C4-2B (cell line): Measurements from ENCODE around the gene PARP1.
"Not testable (repeated sequence)": the region's sequence is repeated elsewhere in the genome, so short reads cannot be mapped to it uniquely, and the experiment has no call there.

Experiments
- H3K27ac ChIP-seq: fragments of 450-650 bp; 2 replicates; pipeline ENCODE4 v1.5.1; 2017
- CTCF ChIP-seq: fragments of 450-650 bp; conservative IDR thresholded peaks from 2 replicates; pipeline ENCODE4 v1.5.1; 2017; ENCODE audit warnings: mild to moderate bottlenecking
- ZFX ChIP-seq: fragments of 450-650 bp; IDR thresholded peaks from 2 replicates; pipeline ENCODE4 v1.6.1; 2017

PARP1 gene

GRCh38 chr1:226349081-226349480 is 58.8 kb downstream of the PARP1 start:
- TF ChIP-seq CTCF, result no peak
- no peak for TF ChIP-seq ZFX
- H3K27ac ChIP-seq, result no peak overlapping the region

- H3K27ac ChIP-seq, result no peak overlapping the region
Measured at GRCh38 chr1:226344441-226345259, 63.2 kb downstream of the PARP1 start.

GRCh38 chr1:226342656-226343055 is 65.2 kb downstream of the PARP1 start:
- no peak overlapping the region for H3K27ac ChIP-seq
- TF ChIP-seq ZFX, result no peak
- no peak for TF ChIP-seq CTCF

More at GRCh38 chr1:226344441-226345259, 63.2 kb downstream of the PARP1 start:
- no peak for TF ChIP-seq CTCF
- TF ChIP-seq ZFX, result no peak

GRCh38 chr1:226340111-226340510 is 67.8 kb downstream of the PARP1 start:
- H3K27ac ChIP-seq, result not testable (repeated sequence)

GRCh38 chr1:226337276-226337875 is 70.5 kb downstream of the PARP1 start:
- no peak overlapping the region for H3K27ac ChIP-seq
- TF ChIP-seq CTCF, result no peak
- no peak for TF ChIP-seq ZFX

- no peak overlapping the region for H3K27ac ChIP-seq
- TF ChIP-seq ZFX, result no peak
- TF ChIP-seq CTCF, result no peak
Measured at GRCh38 chr1:226335661-226336060, 72.2 kb downstream of the PARP1 start.

GRCh38 chr1:226332947-226333346 is 74.9 kb downstream of the PARP1 start:
- no peak overlapping the region for H3K27ac ChIP-seq
- TF ChIP-seq ZFX, result no peak
- no peak for TF ChIP-seq CTCF

GRCh38 chr1:226329237-226329636 is 78.7 kb downstream of the PARP1 start:
- no peak for TF ChIP-seq ZFX
- no peak for TF ChIP-seq CTCF
- no peak overlapping the region for H3K27ac ChIP-seq
